HG03571 (cell line): ENCODE results near the gene RCSD1.
A peak's percentile ranks its signal among the peaks of the same experiment; 100 is the strongest.

Source experiments
- ATAC-seq: cut with Tn5 transposase; IDR thresholded peaks from one replicate; pipeline ENCODE4 v1.9.1; 2021; ENCODE audit not compliant: unreplicated experiment

The RCSD1 gene

GRCh38 chr1:167617153-167618147 lies 12.6 kb upstream of the RCSD1 start:
- ATAC-seq, result peak; percentile 57

DNA sequence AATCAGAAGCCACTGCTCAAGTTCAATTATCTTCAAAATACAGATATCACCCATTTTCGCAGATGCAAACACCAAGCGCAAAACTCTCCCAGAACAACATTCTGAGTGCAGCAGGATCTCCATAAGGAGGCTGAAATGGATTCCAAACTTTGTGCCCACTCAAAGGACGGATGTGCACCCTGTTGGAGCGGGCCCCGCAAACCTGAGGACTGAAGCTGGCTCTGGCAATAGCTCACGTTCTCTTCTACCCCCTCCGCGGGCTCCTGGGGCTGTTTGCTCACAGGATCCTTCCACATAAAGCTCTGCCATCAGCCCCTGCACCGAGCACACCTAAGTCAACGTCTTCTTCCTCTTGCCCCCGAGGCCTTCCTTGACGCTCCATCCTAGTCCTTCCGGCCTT lies 11.7 kb upstream of the RCSD1 start:
- ATAC-seq, result no peak

GRCh38 chr1:167618789-167619188 lies 11.2 kb upstream of the RCSD1 start:
- ATAC-seq, result no peak

GRCh38 chr1:167620002-167620401 lies 10.0 kb upstream of the RCSD1 start:
- ATAC-seq, result no peak

DNA sequence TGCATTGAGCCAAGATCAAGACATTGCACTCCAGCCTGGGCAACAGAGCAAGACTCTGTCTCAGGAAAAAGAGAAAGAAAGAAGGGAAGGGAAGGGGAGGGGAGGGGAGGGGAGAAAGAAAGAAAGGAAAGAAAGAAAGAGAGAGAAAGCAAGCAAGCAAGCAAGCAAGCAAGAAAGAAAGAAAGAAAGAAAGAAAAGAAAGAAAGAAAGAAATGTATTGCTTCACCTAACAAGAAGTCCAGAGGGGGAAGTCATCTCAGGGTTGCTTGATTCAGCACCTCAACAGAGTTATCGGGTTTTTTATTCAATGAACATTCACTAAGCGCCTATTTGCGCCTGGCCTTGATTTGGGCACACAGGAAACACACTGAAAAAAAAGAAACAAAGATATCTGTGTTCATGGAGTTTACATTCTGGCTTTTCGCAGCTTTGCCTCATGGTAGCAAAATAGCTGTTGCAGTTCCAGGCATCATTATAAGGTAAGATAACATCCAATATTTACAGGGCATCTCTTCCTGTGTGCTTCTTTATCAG lies 8.2 kb upstream of the RCSD1 start:
- ATAC-seq, result no peak

- ATAC-seq, result no peak
Measured at GRCh38 chr1:167623951-167624350, 6.1 kb upstream of the RCSD1 start.

DNA sequence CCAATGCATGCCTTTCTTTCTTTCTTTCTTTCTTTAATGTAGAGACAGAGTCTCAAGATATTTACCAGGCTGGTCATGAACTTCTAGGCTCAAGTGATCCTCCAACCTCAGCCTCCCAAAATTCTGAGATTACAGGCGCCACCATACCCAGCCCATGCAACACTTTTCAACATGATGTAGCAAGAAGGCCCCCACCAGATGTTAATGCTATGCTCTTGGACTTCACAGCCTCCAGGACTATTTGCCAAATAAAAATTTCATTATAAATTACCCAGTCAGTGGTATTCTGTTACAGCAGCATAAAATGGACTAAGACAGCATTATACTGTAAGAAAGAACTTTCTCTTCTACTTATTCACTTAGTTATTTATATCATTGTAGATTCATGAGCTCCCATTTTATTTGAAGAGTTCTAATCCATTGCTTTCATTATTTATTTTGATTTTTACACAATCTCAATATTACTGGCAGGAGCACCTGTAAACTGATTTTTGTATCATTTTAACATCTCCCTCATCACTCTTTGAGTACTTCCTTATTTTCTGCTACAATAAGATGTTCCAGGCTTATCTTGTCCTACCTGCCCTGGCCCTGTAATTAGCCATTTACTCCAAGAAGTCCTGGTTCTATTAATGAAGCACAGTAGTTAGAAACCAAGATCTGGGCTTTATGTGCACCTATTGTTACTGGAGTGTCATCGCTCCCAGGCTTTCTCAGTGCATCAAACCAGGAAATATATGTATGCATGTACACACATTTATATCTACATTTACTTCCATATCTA lies 4.8 kb upstream of the RCSD1 start:
- ATAC-seq, result no peak

DNA sequence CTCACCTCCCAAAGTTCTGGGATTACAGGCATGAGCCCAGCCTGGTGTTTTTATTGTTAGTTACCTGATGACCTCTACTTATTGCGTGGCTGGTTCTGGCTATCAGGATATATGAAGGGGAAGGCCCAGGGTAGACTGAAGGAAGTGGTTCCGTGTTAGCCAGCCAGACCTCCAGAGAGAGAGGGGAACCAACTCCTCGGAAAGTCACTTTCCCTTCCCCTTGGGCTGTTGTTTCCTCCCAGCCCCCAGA lies 2.5 kb upstream of the RCSD1 start:
- ATAC-seq, result peak; percentile 13

GRCh38 chr1:167627865-167628641 lies 2.0 kb upstream of the RCSD1 start:
- ATAC-seq, result peak; percentile 62

DNA sequence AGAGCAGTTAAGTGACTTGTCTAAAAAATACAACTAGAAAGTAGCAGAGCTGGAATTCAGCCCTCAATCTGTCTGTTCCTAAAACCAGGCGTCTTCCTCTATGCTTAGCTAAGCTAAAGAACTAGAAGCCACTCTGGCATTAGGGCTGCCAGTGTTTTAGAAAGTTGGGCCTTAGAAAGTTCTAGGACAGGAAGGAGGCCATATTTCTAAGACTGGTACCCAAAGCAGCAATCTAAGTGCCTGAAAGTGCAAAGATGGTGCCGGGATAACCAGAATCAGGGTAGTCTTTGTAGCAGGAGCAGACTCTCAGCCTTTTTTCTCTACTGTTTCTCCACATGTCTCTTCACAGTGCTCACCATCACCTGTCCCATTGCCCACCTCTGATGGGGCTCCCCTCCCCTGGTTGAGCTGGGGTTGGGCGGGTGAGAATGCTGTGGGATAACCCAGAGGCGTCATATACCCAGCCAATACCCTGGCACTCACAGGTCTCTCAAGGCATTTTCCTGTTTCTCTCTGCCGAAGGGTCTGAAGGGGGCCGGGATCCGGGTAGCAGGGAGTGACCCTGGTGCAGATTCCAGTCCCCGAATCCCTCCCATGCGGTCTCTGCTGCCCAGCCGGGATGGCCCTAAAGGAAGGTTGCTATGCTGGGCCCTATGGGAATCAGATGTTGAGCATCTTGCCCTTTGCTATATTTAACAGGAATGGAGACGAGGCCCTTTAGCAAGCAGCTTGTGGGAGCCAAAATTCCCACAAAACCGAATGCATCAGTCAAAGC lies 1.1 kb upstream of the RCSD1 start:
- no peak for ATAC-seq

DNA sequence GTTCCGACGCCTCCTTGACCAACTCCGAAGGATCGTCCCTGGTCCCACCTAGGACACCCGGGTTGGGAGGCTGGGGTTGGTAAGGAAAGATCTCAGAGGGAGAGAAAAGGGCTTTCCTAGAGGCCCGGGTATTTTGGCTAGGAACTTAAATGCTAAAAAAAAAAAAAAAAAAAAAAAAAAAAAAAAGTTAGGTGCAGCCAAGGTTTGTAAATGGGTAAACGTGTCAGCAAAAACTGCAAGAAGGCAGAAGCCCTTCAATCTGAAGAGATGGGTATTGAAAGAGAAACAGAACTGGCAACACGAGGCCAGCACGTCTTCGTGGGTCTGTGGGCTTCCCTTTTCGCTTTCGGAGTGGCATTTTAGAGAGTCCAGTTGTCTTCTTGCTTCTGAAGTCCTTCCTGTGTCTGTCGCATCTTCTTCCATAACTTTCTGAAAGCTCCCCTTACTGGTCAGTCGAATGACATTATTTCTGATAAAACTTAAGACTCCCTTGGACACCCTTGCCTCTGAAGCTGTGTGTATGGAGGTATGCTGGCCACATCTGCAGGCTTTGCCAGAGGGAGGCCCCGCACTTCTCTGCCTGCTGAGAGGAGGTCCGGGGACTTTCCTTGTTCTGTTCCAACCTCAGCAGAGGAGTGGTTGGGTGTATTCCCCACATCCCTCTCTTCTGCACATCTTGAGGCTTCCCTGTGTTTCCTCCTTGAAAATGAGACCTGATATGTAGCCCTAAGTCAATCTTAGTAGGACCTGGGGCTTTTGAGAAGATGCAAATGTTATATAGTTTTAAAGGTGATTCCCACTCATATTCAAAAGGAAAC lies 745 bp downstream of the RCSD1 start:
- ATAC-seq, result no peak

DNA sequence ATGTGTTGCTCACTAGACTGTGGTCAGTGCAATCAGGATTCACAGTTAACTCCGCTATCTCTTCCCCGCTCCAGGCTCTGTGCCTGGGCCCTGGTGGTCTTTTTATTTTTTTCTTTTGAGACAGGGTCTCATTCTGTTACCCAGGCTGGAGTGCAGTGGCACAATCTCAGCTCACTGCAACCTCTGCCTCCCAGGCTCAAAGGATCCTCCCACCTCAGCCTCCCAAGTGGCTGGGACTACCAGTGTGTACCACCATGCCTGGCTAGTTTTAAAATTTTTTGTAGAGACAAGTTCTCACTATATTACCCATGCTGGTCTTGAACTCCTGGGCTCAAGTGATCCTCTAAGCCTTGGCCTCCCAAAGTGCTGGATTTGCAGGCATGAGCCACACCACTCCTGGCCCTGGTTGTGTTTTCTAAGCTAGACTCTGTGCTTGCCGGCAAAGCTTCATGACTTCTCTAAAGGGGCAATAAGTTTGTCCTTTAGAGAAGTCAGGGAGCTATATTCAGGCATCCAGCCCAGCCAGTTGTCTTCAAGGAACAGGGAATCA lies 1.4 kb downstream of the RCSD1 start:
- ATAC-seq, result no peak

- no peak for ATAC-seq
Measured at GRCh38 chr1:167631936-167632614, 2.0 kb downstream of the RCSD1 start.

GRCh38 chr1:167633258-167633944 lies 3.4 kb downstream of the RCSD1 start:
- no peak for ATAC-seq

- ATAC-seq, result no peak
Measured at GRCh38 chr1:167634435-167634834, 4.4 kb downstream of the RCSD1 start.

DNA sequence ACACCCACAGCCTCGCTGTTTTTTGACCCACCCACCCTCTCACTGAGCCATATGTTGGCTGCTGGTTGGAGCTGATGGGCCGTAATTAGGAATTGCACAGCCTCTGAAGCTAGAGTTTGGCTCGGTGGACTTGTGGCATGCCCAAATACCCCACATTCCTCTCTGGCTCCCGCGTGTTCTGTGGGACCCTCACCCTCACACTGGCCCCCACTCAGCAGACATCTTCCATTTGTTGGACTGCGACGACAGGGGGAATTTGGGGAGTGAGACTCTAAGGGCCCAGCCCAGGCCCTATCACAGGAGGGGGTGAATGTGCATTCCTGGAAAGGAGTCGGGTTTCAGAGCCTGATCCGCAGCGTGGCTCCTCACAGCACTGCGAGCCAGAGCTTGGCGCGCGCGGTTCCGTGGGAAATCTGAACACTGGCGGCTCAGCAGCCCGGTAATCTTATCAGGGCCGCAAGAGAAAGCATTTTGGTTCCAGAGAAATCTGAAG lies 5.2 kb downstream of the RCSD1 start:
- ATAC-seq, result no peak

DNA sequence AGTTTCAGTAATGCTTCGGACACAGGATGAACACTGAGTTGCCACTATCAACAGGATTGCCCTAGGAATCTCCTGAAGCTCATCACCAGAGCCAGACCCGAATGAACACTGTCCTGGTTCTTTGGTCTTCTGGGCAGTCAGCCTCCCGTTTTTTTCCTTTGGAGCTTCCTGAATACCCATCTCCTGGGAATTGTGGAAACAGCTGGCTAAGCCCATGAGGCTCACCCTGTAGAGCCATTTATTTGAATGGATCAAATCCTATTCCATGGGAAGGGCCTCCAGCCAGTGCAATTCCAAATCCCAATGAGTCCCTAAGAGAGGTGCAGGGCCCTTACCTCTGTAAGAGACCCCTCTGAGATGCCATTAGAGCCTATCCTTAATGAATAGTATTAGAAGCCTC lies 5.9 kb downstream of the RCSD1 start:
- ATAC-seq, result no peak

DNA sequence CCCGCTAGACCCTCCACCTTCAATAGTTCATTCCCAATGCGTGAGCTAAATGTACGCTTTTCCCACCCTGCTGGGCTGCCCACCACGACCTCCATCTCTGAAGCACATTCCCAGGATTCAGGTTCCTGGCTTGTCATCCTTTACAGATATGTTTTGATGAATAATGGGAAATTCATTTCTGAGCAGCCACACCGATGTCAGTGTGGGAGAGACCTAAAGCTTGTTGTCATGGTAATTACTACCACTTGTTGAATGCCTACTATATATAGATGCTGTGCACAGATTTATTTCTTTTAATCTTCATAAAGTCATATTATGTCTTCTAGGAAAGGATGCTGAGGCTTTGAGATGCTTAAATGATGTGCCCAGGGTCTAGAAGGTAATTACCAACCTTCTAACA lies 8.0 kb downstream of the RCSD1 start:
- no peak for ATAC-seq
